WTC11 (cell line): ENCODE results near the gene PREB. TPM values are rescaled to one million over a fixed set of nuclear protein-coding genes. Genes with fewer than 3 reads are reported as not detected.

ENCODE experiments used
- ATAC-seq: fragments of 200-7000 bp; cut with Tn5 transposase; 2 replicates; pipeline ENCODE4 v1.10.0; 2021; ENCODE audit warnings: mild to moderate bottlenecking, moderate library complexity
- CTCF ChIA-PET: fragments of 300-600 bp; sonication (Branson Sonifier 250); formaldehyde crosslinking; loops from one replicate; lab custom pipeline; 2021; ENCODE audit warnings: antibody characterized with exemption; lab: Charles Lee
- POLR2A ChIA-PET: fragments of 350-600 bp; sonication (Branson Sonifier 250); formaldehyde crosslinking; loops from one replicate; lab custom pipeline; 2021; ENCODE audit warnings: antibody characterized with exemption; lab: Charles Lee
- DNase-seq: peaks from one replicate; pipeline ENCODE4 v3.0.0; 2021; ENCODE audit warnings: low spot score
- H3K27ac Mint-ChIP-seq: 2 replicates; pipeline ENCODE4 v1.8.0; 2021; ENCODE audit warnings: mixed read lengths
- H3K27me3 Mint-ChIP-seq: 2 replicates; pipeline ENCODE4 v1.8.0; 2021; ENCODE audit warnings: low read depth, mild to moderate bottlenecking, moderate library complexity, mixed read lengths
- H3K36me3 Mint-ChIP-seq: 2 replicates; pipeline ENCODE4 v1.8.0; 2021; ENCODE audit warnings: mixed read lengths
- H3K4me1 Mint-ChIP-seq: 2 replicates; pipeline ENCODE4 v1.8.0; 2022; ENCODE audit warnings: mixed read lengths
- H3K4me3 Mint-ChIP-seq: 2 replicates; pipeline ENCODE4 v1.8.0; 2021; ENCODE audit warnings: mild to moderate bottlenecking, moderate library complexity, mixed read lengths
- H3K9me3 Mint-ChIP-seq: 2 replicates; pipeline ENCODE4 v1.8.0; 2021; ENCODE audit warnings: mixed read lengths
- CREM ChIP-seq: sonication (generic); formaldehyde crosslinking; IDR thresholded peaks from 2 replicates; pipeline ENCODE4 v1.8.1; 2022; ENCODE audit warnings: mild to moderate bottlenecking, missing genetic modification reagents, moderate library complexity
- FOXP1 ChIP-seq: sonication (generic); formaldehyde crosslinking; IDR thresholded peaks from 2 replicates; pipeline ENCODE4 v1.8.0; 2022; ENCODE audit warnings: missing genetic modification reagents, mild to moderate bottlenecking, moderate library complexity, borderline replicate concordance
- GABPB1 ChIP-seq: sonication (generic); formaldehyde crosslinking; IDR thresholded peaks from 2 replicates; pipeline ENCODE4 v1.8.1; 2023; ENCODE audit warnings: mild to moderate bottlenecking, missing genetic modification reagents
- HMGA2 ChIP-seq: fragments of 250-450 bp; sonication (Bioruptor Pico); IDR thresholded peaks from 2 replicates; pipeline ENCODE4 v1.4.0; 2021; ENCODE audit warnings: mild to moderate bottlenecking, moderate library complexity
- MAX ChIP-seq: sonication (generic); formaldehyde crosslinking; IDR thresholded peaks from 2 replicates; pipeline ENCODE4 v1.8.0; 2022; ENCODE audit warnings: mild to moderate bottlenecking, missing genetic modification reagents
- NR3C1 ChIP-seq: sonication (generic); formaldehyde crosslinking; conservative IDR thresholded peaks from 2 replicates; pipeline ENCODE4 v1.8.1; 2023; ENCODE audit warnings: low read depth, mild to moderate bottlenecking, missing genetic modification reagents
- PRDM15 ChIP-seq: sonication (generic); formaldehyde crosslinking; IDR thresholded peaks from 2 replicates; pipeline ENCODE4 v1.8.0; 2022; ENCODE audit warnings: missing genetic modification reagents
- PRRX2 ChIP-seq: fragments of 250-450 bp; sonication (Bioruptor Pico); IDR thresholded peaks from 2 replicates; pipeline ENCODE4 v1.8.0; 2021; ENCODE audit warnings: mild to moderate bottlenecking
- RELA ChIP-seq: sonication (generic); formaldehyde crosslinking; IDR thresholded peaks from 2 replicates; pipeline ENCODE4 v1.8.1; 2022; ENCODE audit warnings: missing genetic modification reagents, mild to moderate bottlenecking, borderline replicate concordance
- SOX15 ChIP-seq: fragments of 250-450 bp; sonication (Bioruptor Pico); IDR thresholded peaks from 2 replicates; pipeline ENCODE4 v1.9.0; 2021; ENCODE audit warnings: mild to moderate bottlenecking
- SP1 ChIP-seq: sonication (generic); formaldehyde crosslinking; conservative IDR thresholded peaks from 2 replicates; pipeline ENCODE4 v1.8.1; 2022; ENCODE audit warnings: missing genetic modification reagents
- STAT6 ChIP-seq: sonication (generic); formaldehyde crosslinking; conservative IDR thresholded peaks from 2 replicates; pipeline ENCODE4 v1.8.1; 2023; ENCODE audit warnings: mild to moderate bottlenecking, low read depth, missing genetic modification reagents, moderate library complexity
- ZNF121 ChIP-seq: sonication (generic); formaldehyde crosslinking; IDR thresholded peaks from 2 replicates; pipeline ENCODE4 v1.8.0; 2023; ENCODE audit warnings: missing genetic modification reagents
- ZNF232 ChIP-seq: sonication (generic); formaldehyde crosslinking; IDR thresholded peaks from 2 replicates; pipeline ENCODE4 v1.8.0; 2022; ENCODE audit warnings: mild to moderate bottlenecking, missing genetic modification reagents
- total RNA-seq: library from RNA; stranded (reverse); gene quantifications from 3 replicates; pipeline ENCODE4 v1.2.3, GENCODE V29; 2021
- TF ChIP-seq, protein P1 (sequence below): sonication (generic); formaldehyde crosslinking; IDR thresholded peaks from 2 replicates; pipeline ENCODE4 v1.8.1; 2023; ENCODE audit warnings: mild to moderate bottlenecking, missing genetic modification reagents, moderate library complexity
- TF ChIP-seq, protein P2 (sequence below): sonication (generic); formaldehyde crosslinking; IDR thresholded peaks from 2 replicates; pipeline ENCODE4 v1.8.1; 2022; ENCODE audit warnings: low read depth, mild to moderate bottlenecking, moderate library complexity, missing genetic modification reagents, borderline replicate concordance
- TF ChIP-seq, protein P3 (sequence below): fragments of 250-450 bp; sonication (Bioruptor Pico); IDR thresholded peaks from 2 replicates; pipeline ENCODE4 v2.1.2; 2022; ENCODE audit warnings: mild to moderate bottlenecking, moderate library complexity
- TF ChIP-seq, protein P4 (sequence below): sonication (generic); formaldehyde crosslinking; IDR thresholded peaks from 2 replicates; pipeline ENCODE4 v1.8.0; 2023; ENCODE audit warnings: missing genetic modification reagents

Gene PREB
- total RNA-seq, 1 experiment from 2014 or later: 69.2 TPM

DNA sequence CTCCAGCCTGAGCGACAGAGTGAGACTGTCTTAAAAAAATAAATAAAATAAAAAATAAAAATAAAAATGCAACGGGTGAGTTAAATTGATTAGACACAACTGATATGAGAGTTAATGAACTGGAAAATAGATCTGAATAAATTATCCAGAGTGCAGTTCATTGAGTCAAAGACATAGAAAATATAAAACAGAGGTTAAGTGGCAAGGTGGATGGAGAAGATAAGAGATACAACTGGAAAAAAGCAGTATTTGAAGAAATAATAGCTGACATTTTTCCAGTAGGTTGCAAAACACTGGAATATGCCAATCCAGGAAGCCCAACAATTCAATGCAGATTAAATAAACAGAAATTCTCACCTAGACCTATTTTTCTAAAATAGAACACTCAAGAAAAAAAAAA lies 26.2 kb downstream of the PREB start:
- TF ChIP-seq MAX (no peak), HMGA2 (no peak), PRDM15 (CRISPR knock-in tag) (no peak), GABPB1 (no peak), PRRX2 (no peak), SP1 (no peak)
- DNase-seq (no peak), ATAC-seq (no peak)
- POLR2A ChIA-PET: no interaction called here
- peaks cover 2% of the 10 kb centered on the region; the same call in 1 of the 2 replicates for H3K4me1 Mint-ChIP-seq
- no peaks in the 10 kb centered on the region for H3K9me3 Mint-ChIP-seq
- no peaks in the 10 kb centered on the region for H3K36me3 Mint-ChIP-seq
- CTCF ChIA-PET: interaction anchor here (1.2 to 1.9 kb wide), 2 partner anchors 25 to 62 kb away, joined by 4 to 9 read pairs; no protein-coding TSS in a partner anchor
- 0 out of 2 replicates have a peak, but pooled peaks cover 5% of the 10 kb centered on the region for H3K27me3 Mint-ChIP-seq
- H3K27ac Mint-ChIP-seq: no peak overlapping the region
- H3K4me3 Mint-ChIP-seq: no peak overlapping the region

DNA sequence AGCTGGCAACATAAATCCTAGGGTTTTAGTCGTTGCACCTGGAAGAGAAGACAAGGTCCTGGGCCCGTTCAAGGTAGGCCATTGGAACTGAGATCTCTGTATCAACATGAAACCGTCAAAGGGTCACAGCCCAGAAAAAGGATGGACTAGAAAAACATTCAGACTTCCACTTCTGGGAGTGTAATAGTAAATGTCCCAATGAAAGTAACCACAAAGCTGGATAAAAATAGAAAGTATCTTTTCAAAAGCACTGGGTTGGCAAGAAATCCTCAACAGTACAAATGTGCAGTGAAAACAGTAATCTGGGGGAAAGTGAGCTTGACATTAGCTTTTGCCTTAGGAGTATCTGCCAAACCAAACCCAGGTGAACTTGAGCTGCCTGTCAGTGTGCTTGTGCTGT lies 28.5 kb downstream of the PREB start:
- H3K4me1 Mint-ChIP-seq: peaks cover 2% of the 10 kb centered on the region; the same call in 1 of the 2 replicates
- ATAC-seq: no peak
- POLR2A ChIA-PET: interaction anchor here (1.7 kb wide), 1 partner anchor 28 kb away, joined by 3 read pairs; the partner anchor contains the start of gene PREB

More for the DNA sequence above, 28.5 kb downstream of the PREB start:
- H3K9me3 Mint-ChIP-seq: no peaks in the 10 kb centered on the region
- 0 out of 2 replicates have a peak, but pooled peaks cover 5% of the 10 kb centered on the region for H3K27me3 Mint-ChIP-seq
- CTCF ChIA-PET: interaction anchor here (0.9 to 2.2 kb wide), 3 partner anchors 28 to 85 kb away, joined by 5 read pairs; partner anchors contain the start of gene PREB
- no peak overlapping the region for H3K27ac Mint-ChIP-seq
- TF ChIP-seq HMGA2 (no peak), GABPB1 (no peak), PRRX2 (no peak), NR3C1 (no peak), SOX15 (no peak), ZNF232 (CRISPR knock-in tag) (no peak), FOXP1 (CRISPR knock-in tag) (no peak), STAT6 (CRISPR knock-in tag) (no peak), MAX (no peak), CREM (CRISPR knock-in tag) (no peak), RELA (CRISPR knock-in tag) (no peak), ZNF121 (CRISPR knock-in tag) (no peak)
- TF ChIP-seq, protein P1, sequence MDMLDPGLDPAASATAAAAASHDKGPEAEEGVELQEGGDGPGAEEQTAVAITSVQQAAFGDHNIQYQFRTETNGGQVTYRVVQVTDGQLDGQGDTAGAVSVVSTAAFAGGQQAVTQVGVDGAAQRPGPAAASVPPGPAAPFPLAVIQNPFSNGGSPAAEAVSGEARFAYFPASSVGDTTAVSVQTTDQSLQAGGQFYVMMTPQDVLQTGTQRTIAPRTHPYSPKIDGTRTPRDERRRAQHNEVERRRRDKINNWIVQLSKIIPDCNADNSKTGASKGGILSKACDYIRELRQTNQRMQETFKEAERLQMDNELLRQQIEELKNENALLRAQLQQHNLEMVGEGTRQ (CRISPR knock-in tag): no peak
- TF ChIP-seq, protein P2, sequence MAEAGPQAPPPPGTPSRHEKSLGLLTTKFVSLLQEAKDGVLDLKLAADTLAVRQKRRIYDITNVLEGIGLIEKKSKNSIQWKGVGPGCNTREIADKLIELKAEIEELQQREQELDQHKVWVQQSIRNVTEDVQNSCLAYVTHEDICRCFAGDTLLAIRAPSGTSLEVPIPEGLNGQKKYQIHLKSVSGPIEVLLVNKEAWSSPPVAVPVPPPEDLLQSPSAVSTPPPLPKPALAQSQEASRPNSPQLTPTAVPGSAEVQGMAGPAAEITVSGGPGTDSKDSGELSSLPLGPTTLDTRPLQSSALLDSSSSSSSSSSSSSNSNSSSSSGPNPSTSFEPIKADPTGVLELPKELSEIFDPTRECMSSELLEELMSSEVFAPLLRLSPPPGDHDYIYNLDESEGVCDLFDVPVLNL (CRISPR knock-in tag): no peak
- TF ChIP-seq, protein P3, sequence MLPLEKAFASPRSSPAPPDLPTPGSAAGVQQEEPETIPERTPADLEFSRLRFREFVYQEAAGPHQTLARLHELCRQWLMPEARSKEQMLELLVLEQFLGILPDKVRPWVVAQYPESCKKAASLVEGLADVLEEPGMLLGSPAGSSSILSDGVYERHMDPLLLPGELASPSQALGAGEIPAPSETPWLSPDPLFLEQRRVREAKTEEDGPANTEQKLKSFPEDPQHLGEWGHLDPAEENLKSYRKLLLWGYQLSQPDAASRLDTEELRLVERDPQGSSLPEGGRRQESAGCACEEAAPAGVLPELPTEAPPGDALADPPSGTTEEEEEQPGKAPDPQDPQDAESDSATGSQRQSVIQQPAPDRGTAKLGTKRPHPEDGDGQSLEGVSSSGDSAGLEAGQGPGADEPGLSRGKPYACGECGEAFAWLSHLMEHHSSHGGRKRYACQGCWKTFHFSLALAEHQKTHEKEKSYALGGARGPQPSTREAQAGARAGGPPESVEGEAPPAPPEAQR (CRISPR knock-in tag): no peak
- TF ChIP-seq, protein P4, sequence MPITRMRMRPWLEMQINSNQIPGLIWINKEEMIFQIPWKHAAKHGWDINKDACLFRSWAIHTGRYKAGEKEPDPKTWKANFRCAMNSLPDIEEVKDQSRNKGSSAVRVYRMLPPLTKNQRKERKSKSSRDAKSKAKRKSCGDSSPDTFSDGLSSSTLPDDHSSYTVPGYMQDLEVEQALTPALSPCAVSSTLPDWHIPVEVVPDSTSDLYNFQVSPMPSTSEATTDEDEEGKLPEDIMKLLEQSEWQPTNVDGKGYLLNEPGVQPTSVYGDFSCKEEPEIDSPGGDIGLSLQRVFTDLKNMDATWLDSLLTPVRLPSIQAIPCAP (CRISPR knock-in tag): no peak
- H3K36me3 Mint-ChIP-seq: no peaks in the 10 kb centered on the region
- no peak overlapping the region for H3K4me3 Mint-ChIP-seq
- DNase-seq: no peak
